ENCODE results near the gene C16orf74. TPM values are rescaled to one million over a fixed set of nuclear protein-coding genes. Genes with fewer than 3 reads are reported as not detected.

Gene C16orf74
- total RNA-seq, 1 donor from 2014 or later, result 2.3 TPM

- no peak overlapping the region for H3K4me3 ChIP-seq
- no peaks in the 10 kb centered on the region for H3K9me3 ChIP-seq (replicated peaks)
- no peak for TF ChIP-seq CTCF (IDR thresholded peaks at IDR 0.05; ENCODE audit: borderline replicate concordance)
- intact Hi-C loops (cut with micrococcal nuclease), result no loop called here
- no peak overlapping the region for H3K27ac ChIP-seq (replicated peaks)
- H3K36me3 ChIP-seq, result no peaks in the 10 kb centered on the region
- peaks cover under 1% of the 10 kb centered on the region for H3K27me3 ChIP-seq (ENCODE audit: low read depth)
- H3K4me1 ChIP-seq, result peaks cover 15% of the 10 kb centered on the region
- DNase-seq, result no peak
These were observed 63.8 kb downstream of the C16orf74 start for GRCh38 chr16:85686912-85687591.

- Histone ChIP-seq H3K27ac (replicated peaks) (no peak overlapping the region), H3K4me1 (peaks cover 15% of the 10 kb centered on the region), H3K36me3 (no peaks in the 10 kb centered on the region), H3K27me3 (ENCODE audit: low read depth) (no peaks in the 10 kb centered on the region), H3K4me3 (no peak overlapping the region), H3K9me3 (replicated peaks) (no peaks in the 10 kb centered on the region)
- no peak for TF ChIP-seq CTCF (IDR thresholded peaks at IDR 0.05; ENCODE audit: borderline replicate concordance)
- intact Hi-C loops (cut with micrococcal nuclease), result no loop called here
- DNase-seq, result no peak
These were observed 65.6 kb downstream of the C16orf74 start for GRCh38 chr16:85685251-85685650.

GRCh38 chr16:85683363-85683762 is 67.5 kb downstream of the C16orf74 start:
- no peak for TF ChIP-seq CTCF (IDR thresholded peaks at IDR 0.05; ENCODE audit: borderline replicate concordance)
- H3K27ac ChIP-seq (replicated peaks), result no peak overlapping the region
- H3K36me3 ChIP-seq, result no peaks in the 10 kb centered on the region
- H3K4me3 ChIP-seq, result no peak overlapping the region
- no peaks in the 10 kb centered on the region for H3K27me3 ChIP-seq (ENCODE audit: low read depth)
- intact Hi-C loops (cut with micrococcal nuclease), result no loop called here
- no peaks in the 10 kb centered on the region for H3K9me3 ChIP-seq (replicated peaks)
- DNase-seq, result no peak
- peaks cover 6% of the 10 kb centered on the region for H3K4me1 ChIP-seq

GRCh38 chr16:85682516-85682915 is 68.4 kb downstream of the C16orf74 start:
- no peaks in the 10 kb centered on the region for H3K9me3 ChIP-seq (replicated peaks)
- H3K27ac ChIP-seq (replicated peaks), result no peak overlapping the region
- no peak for DNase-seq
- no peak for TF ChIP-seq CTCF (IDR thresholded peaks at IDR 0.05; ENCODE audit: borderline replicate concordance)
- intact Hi-C loops (cut with micrococcal nuclease), result no loop called here
- no peaks in the 10 kb centered on the region for H3K27me3 ChIP-seq (ENCODE audit: low read depth)
- peaks cover 6% of the 10 kb centered on the region for H3K4me1 ChIP-seq
- no peak overlapping the region for H3K4me3 ChIP-seq
- H3K36me3 ChIP-seq, result no peaks in the 10 kb centered on the region

GRCh38 chr16:85681255-85681654 is 69.6 kb downstream of the C16orf74 start:
- H3K27me3 ChIP-seq (ENCODE audit: low read depth), result no peaks in the 10 kb centered on the region
- no peak for TF ChIP-seq CTCF (IDR thresholded peaks at IDR 0.05; ENCODE audit: borderline replicate concordance)
- no peak for DNase-seq

More at GRCh38 chr16:85681255-85681654, 69.6 kb downstream of the C16orf74 start:
- Histone ChIP-seq H3K36me3 (no peaks in the 10 kb centered on the region), H3K9me3 (replicated peaks) (no peaks in the 10 kb centered on the region), H3K27ac (replicated peaks) (no peak overlapping the region), H3K4me1 (peaks cover 6% of the 10 kb centered on the region), H3K4me3 (no peak overlapping the region)
- intact Hi-C loops (cut with micrococcal nuclease), result no loop called here
